Mesenteric fat pad (tissue), 1 donor: ENCODE results near the gene PATJ. TPM values are rescaled to one million over a fixed set of nuclear protein-coding genes. Genes with fewer than 3 reads are reported as not detected.
"Not testable (repeated sequence)": the region's sequence is repeated elsewhere in the genome, so short reads cannot be mapped to it uniquely, and the experiment has no call there.

Source experiments
- DNase-seq: peaks from one replicate; pipeline ENCODE4 v3.0.0-alpha.2; 2020; ENCODE audit warnings: low spot score
- total RNA-seq: library from RNA; stranded (reverse); fragmentation: NEBNext Ultra II Directional; extraction: Animal tissue kit (Norgen Biotek cat#: 25700); gene quantifications from one replicate; pipeline ENCODE4 v1.2.1, GENCODE V29; 2021
- donor health status: DM: yes; HTN: yes; CAD: no.

The PATJ gene
- total RNA-seq, 1 donor from 2014 or later = 11.1 TPM

DNA sequence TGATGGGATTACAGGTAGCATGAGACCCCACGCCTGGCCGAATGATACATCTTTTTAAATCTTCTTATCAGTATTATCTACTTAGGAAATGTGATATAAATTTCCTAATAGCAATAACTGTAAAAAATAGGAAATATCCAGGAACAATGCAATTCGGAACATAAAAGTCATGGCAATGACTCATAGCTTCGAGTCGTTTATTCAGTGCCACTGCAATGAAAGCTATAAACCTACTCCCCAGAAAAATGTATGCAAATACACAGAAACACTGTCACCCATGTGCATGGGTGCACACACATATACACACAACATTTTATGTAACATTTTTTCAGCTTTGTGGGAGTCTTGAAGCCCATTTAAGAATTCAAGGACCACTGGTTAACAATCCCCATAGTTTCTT, 194.6 kb downstream of the PATJ start:
- DNase-seq = no peak

DNA sequence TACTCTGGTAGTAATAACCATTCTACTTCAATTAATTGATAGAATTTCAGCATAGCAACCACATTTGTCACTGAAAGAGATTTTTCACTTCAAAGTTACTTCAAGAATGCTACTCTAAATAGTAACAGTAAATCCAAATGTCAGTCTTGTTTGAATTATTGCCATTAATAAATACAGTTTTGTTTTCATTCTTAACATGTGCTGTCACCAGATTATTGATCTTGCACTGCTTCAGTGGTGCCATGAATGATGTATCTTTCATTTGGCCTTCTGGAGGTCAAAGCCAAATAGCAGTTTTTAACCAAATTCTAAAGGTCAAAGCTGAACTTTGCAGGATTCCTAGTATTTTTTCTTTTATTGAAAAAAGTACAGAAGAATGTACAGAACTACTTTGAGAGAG, 199.5 kb downstream of the PATJ start:
- DNase-seq = no peak

DNA sequence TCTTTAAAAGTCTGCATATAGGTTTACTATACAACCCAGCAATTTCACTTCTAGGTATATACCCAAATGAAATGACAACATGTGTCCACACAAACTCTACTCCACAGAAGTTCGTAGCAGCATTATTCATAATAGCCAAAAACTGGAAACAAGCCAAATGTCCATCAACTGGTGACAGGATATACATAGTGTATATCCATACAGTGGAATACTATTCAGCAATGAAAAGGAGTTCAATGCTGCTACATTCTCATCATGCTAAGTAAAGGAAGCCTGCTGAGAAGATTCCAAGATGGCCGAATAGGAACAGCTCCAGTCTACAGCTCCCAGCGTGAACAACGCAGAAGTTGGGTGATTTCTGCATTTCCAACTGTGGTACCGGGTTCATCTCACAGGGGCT, 200.6 kb downstream of the PATJ start:
- DNase-seq = no peak

- DNase-seq = not testable (repeated sequence)
Measured at GRCh38 chr1:61948685-61949084, 206.4 kb downstream of the PATJ start.

- DNase-seq = no peak
Measured at GRCh38 chr1:61950418-61950817, 208.1 kb downstream of the PATJ start.

- DNase-seq = no peak
Measured at GRCh38 chr1:61951731-61952580, 209.7 kb downstream of the PATJ start.

DNA sequence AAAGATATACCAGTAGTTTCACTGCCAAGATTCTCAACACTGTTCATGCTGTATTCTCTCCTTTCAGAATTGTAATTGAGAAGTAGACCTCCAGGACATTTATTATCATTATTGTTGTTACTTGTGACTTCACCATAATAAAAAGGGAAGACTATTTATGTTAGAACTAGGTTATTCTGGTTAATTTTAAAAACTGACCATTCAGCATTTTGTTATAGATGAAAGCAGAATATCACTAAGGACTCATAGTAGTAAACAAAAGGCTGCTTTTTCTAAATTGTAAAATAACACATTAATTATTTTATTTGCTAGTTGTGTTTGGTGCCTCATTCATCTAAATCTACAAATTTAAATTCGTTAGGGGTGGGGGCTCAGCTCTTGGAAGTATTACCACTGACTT, 210.4 kb downstream of the PATJ start:
- DNase-seq = no peak

- DNase-seq = no peak
Measured at GRCh38 chr1:61953076-61953789, 211.0 kb downstream of the PATJ start.

DNA sequence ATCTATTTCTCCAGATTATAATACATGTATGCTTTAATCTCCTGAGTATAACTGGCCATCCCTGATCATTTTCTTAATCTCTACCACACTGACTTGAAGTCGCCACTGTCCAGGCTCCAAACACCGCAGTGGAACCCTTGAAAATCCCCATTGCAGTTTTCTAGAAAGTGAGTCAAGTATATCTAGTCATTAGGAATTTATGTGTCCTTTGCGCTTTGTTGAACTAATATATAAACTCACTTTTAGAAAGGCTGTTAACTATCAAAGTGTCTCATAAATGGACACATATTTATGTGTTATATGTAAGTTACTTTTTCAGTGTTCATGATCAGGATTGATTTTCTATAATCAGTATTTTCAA, 211.5 kb downstream of the PATJ start:
- DNase-seq = no peak

DNA sequence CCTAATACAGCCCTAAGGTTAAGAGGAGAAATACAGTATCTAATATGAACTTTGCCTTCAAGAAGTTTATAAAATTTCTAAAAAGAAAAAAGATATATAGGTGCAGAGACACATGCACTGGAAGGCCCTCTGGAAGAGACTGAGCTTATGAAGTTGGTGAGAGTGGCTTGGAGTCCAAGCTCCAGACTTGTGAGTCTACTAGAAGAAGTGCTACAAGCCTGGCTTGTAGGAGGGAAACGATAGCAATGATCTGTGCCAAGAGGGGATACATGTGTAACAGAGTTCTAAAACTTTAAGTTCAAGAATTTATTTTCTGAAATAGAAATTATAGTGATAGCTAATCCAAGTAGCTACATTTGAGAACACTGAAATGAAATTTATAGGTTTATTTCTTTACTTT, 213.0 kb downstream of the PATJ start:
- no peak for DNase-seq

DNA sequence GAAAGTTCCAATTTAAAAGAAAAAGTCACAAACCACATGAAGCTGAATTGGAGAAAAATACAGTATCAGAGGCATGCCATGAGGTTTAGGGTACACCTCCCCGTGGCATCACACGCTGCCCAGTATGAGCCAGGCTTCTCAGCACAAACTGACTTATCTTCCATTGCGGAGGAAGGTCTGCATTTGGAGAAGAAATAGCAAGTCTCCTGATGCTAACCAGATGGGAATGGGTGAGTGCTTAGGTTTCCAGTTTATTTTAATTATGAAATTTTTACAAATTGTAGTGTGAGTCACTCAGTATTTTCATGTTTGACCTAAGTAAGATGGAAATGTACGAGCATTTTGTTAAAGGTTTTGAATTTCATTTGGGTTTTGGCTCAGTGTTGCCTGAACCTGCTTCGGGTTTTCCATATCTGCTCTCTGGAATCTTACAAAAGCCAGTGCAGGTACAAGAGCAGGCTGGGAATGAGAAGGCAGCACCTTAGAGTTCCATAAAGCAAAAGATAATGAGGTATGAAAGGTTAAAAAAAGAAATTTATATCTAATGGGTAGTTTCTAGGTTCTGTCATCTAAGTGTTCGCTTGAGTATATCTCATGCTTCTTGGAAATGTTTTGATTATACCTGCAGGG, 213.9 kb downstream of the PATJ start:
- DNase-seq = no peak

GRCh38 chr1:61956784-61957183, 214.5 kb downstream of the PATJ start:
- no peak for DNase-seq

GRCh38 chr1:61961009-61961408, 218.7 kb downstream of the PATJ start:
- no peak for DNase-seq

DNA sequence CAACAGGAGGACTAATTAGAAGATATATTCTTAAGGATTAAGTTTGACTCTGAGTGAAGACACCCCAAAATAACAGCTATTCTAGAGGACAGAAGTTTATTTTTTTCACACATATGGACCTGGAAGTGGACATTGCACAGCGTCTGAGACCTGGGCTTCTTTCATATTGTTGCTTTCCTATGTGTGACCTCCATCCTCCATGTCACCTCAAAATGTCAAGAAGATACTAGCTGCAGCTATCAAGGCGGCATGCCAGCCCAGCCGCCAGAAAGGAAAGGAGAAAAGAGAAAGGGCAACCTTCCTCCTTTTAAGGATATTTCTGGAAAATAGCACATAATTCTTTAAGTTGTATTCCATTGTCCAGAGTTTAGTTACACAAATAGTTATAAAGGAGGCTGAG, 220.4 kb downstream of the PATJ start:
- no peak for DNase-seq

- not testable (repeated sequence) for DNase-seq
Measured at GRCh38 chr1:61966450-61967225, 224.4 kb downstream of the PATJ start.

GRCh38 chr1:61967750-61968149, 225.5 kb downstream of the PATJ start:
- DNase-seq = no peak

DNA sequence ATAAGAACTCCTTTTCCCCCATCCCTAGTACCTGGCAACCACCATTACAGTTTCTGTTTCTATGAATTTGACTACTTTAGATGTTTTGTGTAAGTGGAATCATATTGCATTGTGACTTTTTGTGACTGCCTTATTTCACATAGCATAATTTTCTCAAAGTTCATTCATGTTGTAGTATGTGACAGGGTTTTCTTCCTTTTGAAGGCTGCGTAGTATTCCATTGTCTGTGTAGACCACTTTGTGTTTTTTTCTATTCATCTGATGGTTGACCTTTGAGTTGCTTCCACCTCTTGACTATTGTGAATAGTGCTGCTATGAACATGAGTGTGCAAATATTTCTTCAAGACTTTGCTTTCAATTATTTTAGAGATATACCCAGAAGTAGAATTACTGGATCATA, 226.6 kb downstream of the PATJ start:
- no peak for DNase-seq

GRCh38 chr1:61973100-61973837, 231.0 kb downstream of the PATJ start:
- no peak for DNase-seq

GRCh38 chr1:61975638-61976037, 233.4 kb downstream of the PATJ start:
- no peak for DNase-seq

DNA sequence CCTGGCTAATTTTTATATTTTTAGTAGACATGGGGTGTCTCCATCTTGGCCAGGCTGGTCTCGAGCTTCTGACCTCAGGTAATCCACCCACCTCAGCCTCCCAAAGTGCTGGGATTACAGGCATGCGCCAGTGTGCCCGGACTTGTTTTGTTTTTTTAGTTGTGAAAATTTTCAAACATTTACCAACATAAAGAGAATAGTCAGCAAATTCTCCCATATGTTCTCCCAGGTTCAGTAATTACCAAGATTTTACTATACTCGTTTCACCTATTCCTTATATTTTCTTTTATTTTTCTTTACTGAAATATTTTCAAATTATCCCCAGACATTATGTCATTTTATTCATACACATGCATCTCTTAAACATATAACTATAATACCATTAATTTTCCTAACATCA, 234.3 kb downstream of the PATJ start:
- no peak for DNase-seq

- DNase-seq = no peak
Measured at GRCh38 chr1:61978796-61979195, 236.5 kb downstream of the PATJ start.
